NCI-H510A (cell line): Measurements from ENCODE around the gene STEEP1.
"Not testable (repeated sequence)": the region's sequence is repeated elsewhere in the genome, so short reads cannot be mapped to it uniquely, and the experiment has no call there.

Source experiments
- DNase-seq: peaks from one replicate; lab custom pipeline; 2025; lab: John Stamatoyannopoulos, UW

STEEP1 gene

GRCh38 chrX:119529345-119530276 is 35.6 kb downstream of the STEEP1 start:
- DNase-seq: no peak

- no peak for DNase-seq
These were observed 41.5 kb downstream of the STEEP1 start for GRCh38 chrX:119523664-119524184.

GRCh38 chrX:119521246-119521645 is 44.0 kb downstream of the STEEP1 start:
- DNase-seq: no peak

GRCh38 chrX:119518371-119518770 is 46.8 kb downstream of the STEEP1 start:
- DNase-seq: no peak

- DNase-seq: peak; percentile 20
These were observed 49.0 kb downstream of the STEEP1 start for GRCh38 chrX:119516157-119516702.

- DNase-seq: peak; percentile 40
These were observed 52.9 kb downstream of the STEEP1 start for GRCh38 chrX:119512146-119512800.

GRCh38 chrX:119507206-119507605 is 58.0 kb downstream of the STEEP1 start:
- no peak for DNase-seq

GRCh38 chrX:119505945-119506344 is 59.3 kb downstream of the STEEP1 start:
- DNase-seq: no peak

- not testable (repeated sequence) for DNase-seq
These were observed 60.1 kb downstream of the STEEP1 start for GRCh38 chrX:119505145-119505544.

GRCh38 chrX:119503484-119503861 is 61.7 kb downstream of the STEEP1 start:
- no peak for DNase-seq

GRCh38 chrX:119502727-119503483 is 62.3 kb downstream of the STEEP1 start:
- peak; percentile 29 for DNase-seq

- no peak for DNase-seq
These were observed 63.6 kb downstream of the STEEP1 start for GRCh38 chrX:119501511-119502148.

GRCh38 chrX:119500061-119500800 is 65.0 kb downstream of the STEEP1 start:
- no peak for DNase-seq

- no peak for DNase-seq
These were observed 68.0 kb downstream of the STEEP1 start for GRCh38 chrX:119497185-119497584.

GRCh38 chrX:119495734-119496726 is 69.2 kb downstream of the STEEP1 start:
- DNase-seq: no peak

- DNase-seq: not testable (repeated sequence)
These were observed 71.2 kb downstream of the STEEP1 start for GRCh38 chrX:119493851-119494495.

- no peak for DNase-seq
These were observed 72.7 kb downstream of the STEEP1 start for GRCh38 chrX:119492463-119492862.

GRCh38 chrX:119489212-119490074 is 75.8 kb downstream of the STEEP1 start:
- no peak for DNase-seq
